NB4 (cell line): ENCODE results near the gene HACD4.

ENCODE experiments used
- DNase-seq: peaks from one replicate; pipeline ENCODE4 v3.0.0; 2010; ENCODE audit warnings: low read depth
- H3K4me3 ChIP-seq: one replicate; pipeline ENCODE4 v1.5.1; 2011; ENCODE audit warnings: mild to moderate bottlenecking, low read depth, low read length, moderate library complexity
- CTCF ChIP-seq: IDR thresholded peaks from one replicate; pipeline ENCODE4 v1.5.1; 2012; ENCODE audit warnings: low read depth, low read length
- MAX ChIP-seq: IDR thresholded peaks from 2 replicates; pipeline ENCODE4 v1.6.1; 2011; ENCODE audit warnings: low read depth, low read length
- MYC ChIP-seq: IDR thresholded peaks from 2 replicates; pipeline ENCODE4 v1.6.1; 2011; ENCODE audit warnings: low read depth, low read length
- POLR2A ChIP-seq: IDR thresholded peaks from 2 replicates; pipeline ENCODE4 v1.6.1; 2011; ENCODE audit warnings: mild to moderate bottlenecking; ENCODE audit not compliant: insufficient read length; ENCODE audit errors: extremely low read depth

Gene HACD4

GRCh38 chr9:21027295-21027694 lies 4.1 kb downstream of the HACD4 start:
- H3K4me3 ChIP-seq: no peak overlapping the region
- no peak for TF ChIP-seq MYC
- TF ChIP-seq CTCF: no peak
- TF ChIP-seq MAX: no peak
- TF ChIP-seq POLR2A: no peak
- DNase-seq: no peak

- TF ChIP-seq MAX: no peak
- TF ChIP-seq POLR2A: no peak
- no peak for TF ChIP-seq CTCF
- no peak for TF ChIP-seq MYC
- DNase-seq: peak; percentile 72
- H3K4me3 ChIP-seq: peak overlapping the region; percentile 18
Measured at GRCh38 chr9:21023861-21024260, 7.6 kb downstream of the HACD4 start.

GRCh38 chr9:21018177-21018576 lies 13.3 kb downstream of the HACD4 start:
- H3K4me3 ChIP-seq: no peak overlapping the region
- no peak for TF ChIP-seq MYC
- no peak for TF ChIP-seq MAX
- no peak for TF ChIP-seq CTCF
- no peak for DNase-seq

- no peak for DNase-seq
- H3K4me3 ChIP-seq: no peak overlapping the region
- no peak for TF ChIP-seq MAX
- TF ChIP-seq MYC: no peak
- no peak for TF ChIP-seq POLR2A
- TF ChIP-seq CTCF: no peak
Measured at GRCh38 chr9:21016701-21017491, 14.5 kb downstream of the HACD4 start.

GRCh38 chr9:21015995-21016394 lies 15.4 kb downstream of the HACD4 start:
- H3K4me3 ChIP-seq: no peak overlapping the region
- no peak for TF ChIP-seq MYC
- TF ChIP-seq CTCF: no peak
- no peak for TF ChIP-seq MAX
- no peak for TF ChIP-seq POLR2A
- no peak for DNase-seq
